DMS114 treated with DMSO at 0.1 percent for 48 hours (cell line): ENCODE results near the gene RGR.

Source experiments
- DNase-seq: peaks from one replicate; lab custom pipeline; 2025; ENCODE audit not compliant: unreplicated experiment; lab: John Stamatoyannopoulos, UW

Gene RGR

GRCh38 chr10:84244651-84245270 is at the start of gene RGR:
Gene RGR (plus strand): TSS chr10:84245053. CDS start chr10:84245091, 38 bp downstream.
- no peak for DNase-seq

- DNase-seq, result no peak
Observed at GRCh38 chr10:84196083-84196482, 48.8 kb upstream of the RGR start.

- DNase-seq, result no peak
Observed at GRCh38 chr10:84196941-84197340, 47.9 kb upstream of the RGR start.

- no peak for DNase-seq
Observed at GRCh38 chr10:84197643-84198042, 47.2 kb upstream of the RGR start.

GRCh38 chr10:84198206-84198915 is 46.5 kb upstream of the RGR start:
- DNase-seq, result no peak

GRCh38 chr10:84200537-84201243 is 44.2 kb upstream of the RGR start:
- no peak for DNase-seq

- no peak for DNase-seq
Observed at GRCh38 chr10:84201244-84201606, 43.6 kb upstream of the RGR start.

- DNase-seq, result no peak
Observed at GRCh38 chr10:84201682-84202081, 43.2 kb upstream of the RGR start.

GRCh38 chr10:84202349-84202748 is 42.5 kb upstream of the RGR start:
- no peak for DNase-seq

GRCh38 chr10:84204122-84204521 is 40.7 kb upstream of the RGR start:
- no peak for DNase-seq

GRCh38 chr10:84204610-84205009 is 40.2 kb upstream of the RGR start:
- DNase-seq, result no peak

GRCh38 chr10:84205049-84205852 is 39.6 kb upstream of the RGR start:
- peak; percentile 5 for DNase-seq

- DNase-seq, result no peak
Observed at GRCh38 chr10:84205853-84206525, 38.9 kb upstream of the RGR start.

- DNase-seq, result no peak
Observed at GRCh38 chr10:84208023-84208422, 36.8 kb upstream of the RGR start.

- no peak for DNase-seq
Observed at GRCh38 chr10:84211566-84211965, 33.3 kb upstream of the RGR start.

- DNase-seq, result no peak
Observed at GRCh38 chr10:84212014-84212413, 32.8 kb upstream of the RGR start.

GRCh38 chr10:84213076-84213475 is 31.8 kb upstream of the RGR start:
- no peak for DNase-seq

- no peak for DNase-seq
Observed at GRCh38 chr10:84214046-84214572, 30.7 kb upstream of the RGR start.

- DNase-seq, result no peak
Observed at GRCh38 chr10:84214612-84215235, 30.1 kb upstream of the RGR start.

GRCh38 chr10:84216834-84217233 is 28.0 kb upstream of the RGR start:
- DNase-seq, result no peak
